HEK293T (cell line): Measurements from ENCODE around the gene SGCA.

Source experiments
- ARNT ChIP-seq: fragments of 450-650 bp; IDR thresholded peaks from 2 replicates; pipeline ENCODE4 v1.6.1; 2017; ENCODE audit warnings: mild to moderate bottlenecking
- BHLHE40 ChIP-seq: fragments of 450-650 bp; IDR thresholded peaks from 2 replicates; pipeline ENCODE4 v1.6.1; 2016; ENCODE audit warnings: mild to moderate bottlenecking, moderate library complexity, borderline replicate concordance
- ELF4 ChIP-seq: fragments of 450-650 bp; IDR thresholded peaks from 2 replicates; pipeline ENCODE4 v1.6.1; 2017; ENCODE audit warnings: antibody characterized with exemption
- FOXA1 ChIP-seq: fragments of 450-650 bp; IDR thresholded peaks from 2 replicates; pipeline ENCODE4 v1.6.1; 2016; ENCODE audit warnings: mild to moderate bottlenecking
- FOXM1 ChIP-seq: fragments of 450-650 bp; IDR thresholded peaks from 2 replicates; pipeline ENCODE4 v1.6.1; 2017; ENCODE audit warnings: mild to moderate bottlenecking, borderline replicate concordance
- HDGF ChIP-seq: fragments of 450-650 bp; IDR thresholded peaks from 2 replicates; pipeline ENCODE4 v1.6.1; 2017; ENCODE audit warnings: antibody characterized with exemption, borderline replicate concordance
- L3MBTL2 ChIP-seq: fragments of 450-650 bp; conservative IDR thresholded peaks from 2 replicates; pipeline ENCODE4 v1.6.1; 2016; ENCODE audit warnings: mild to moderate bottlenecking
- LEF1 ChIP-seq: fragments of 450-650 bp; IDR thresholded peaks from 2 replicates; pipeline ENCODE4 v1.6.1; 2017; ENCODE audit warnings: mild to moderate bottlenecking, borderline replicate concordance
- NFRKB ChIP-seq: fragments of 450-650 bp; IDR thresholded peaks from 2 replicates; pipeline ENCODE4 v1.6.1; 2016; ENCODE audit warnings: mild to moderate bottlenecking, moderate library complexity
- PKNOX1 ChIP-seq: fragments of 450-650 bp; IDR thresholded peaks from 2 replicates; pipeline ENCODE4 v1.6.1; 2016
- SP1 ChIP-seq: fragments of 450-650 bp; IDR thresholded peaks from 2 replicates; pipeline ENCODE4 v1.6.1; 2017
- SUZ12 ChIP-seq: fragments of 450-650 bp; IDR thresholded peaks from 2 replicates; pipeline ENCODE4 v1.6.1; 2016; ENCODE audit warnings: mild to moderate bottlenecking
- ZNF384 ChIP-seq: fragments of 450-650 bp; IDR thresholded peaks from 2 replicates; pipeline ENCODE4 v1.6.1; 2016

GRCh38 chr17:50214976-50215760 lies 49.4 kb downstream of the SGCA start:
- no peak for TF ChIP-seq PKNOX1
- TF ChIP-seq LEF1: no peak
- TF ChIP-seq NFRKB: no peak
- TF ChIP-seq BHLHE40: no peak
- no peak for TF ChIP-seq ARNT
- TF ChIP-seq ELF4: no peak
- TF ChIP-seq FOXA1: no peak
- no peak for TF ChIP-seq SUZ12
- TF ChIP-seq SP1: no peak
- no peak for TF ChIP-seq L3MBTL2
- no peak for TF ChIP-seq HDGF
- TF ChIP-seq FOXM1: no peak
- no peak for TF ChIP-seq ZNF384
